ENCODE measurements around the gene MCC.

DNA sequence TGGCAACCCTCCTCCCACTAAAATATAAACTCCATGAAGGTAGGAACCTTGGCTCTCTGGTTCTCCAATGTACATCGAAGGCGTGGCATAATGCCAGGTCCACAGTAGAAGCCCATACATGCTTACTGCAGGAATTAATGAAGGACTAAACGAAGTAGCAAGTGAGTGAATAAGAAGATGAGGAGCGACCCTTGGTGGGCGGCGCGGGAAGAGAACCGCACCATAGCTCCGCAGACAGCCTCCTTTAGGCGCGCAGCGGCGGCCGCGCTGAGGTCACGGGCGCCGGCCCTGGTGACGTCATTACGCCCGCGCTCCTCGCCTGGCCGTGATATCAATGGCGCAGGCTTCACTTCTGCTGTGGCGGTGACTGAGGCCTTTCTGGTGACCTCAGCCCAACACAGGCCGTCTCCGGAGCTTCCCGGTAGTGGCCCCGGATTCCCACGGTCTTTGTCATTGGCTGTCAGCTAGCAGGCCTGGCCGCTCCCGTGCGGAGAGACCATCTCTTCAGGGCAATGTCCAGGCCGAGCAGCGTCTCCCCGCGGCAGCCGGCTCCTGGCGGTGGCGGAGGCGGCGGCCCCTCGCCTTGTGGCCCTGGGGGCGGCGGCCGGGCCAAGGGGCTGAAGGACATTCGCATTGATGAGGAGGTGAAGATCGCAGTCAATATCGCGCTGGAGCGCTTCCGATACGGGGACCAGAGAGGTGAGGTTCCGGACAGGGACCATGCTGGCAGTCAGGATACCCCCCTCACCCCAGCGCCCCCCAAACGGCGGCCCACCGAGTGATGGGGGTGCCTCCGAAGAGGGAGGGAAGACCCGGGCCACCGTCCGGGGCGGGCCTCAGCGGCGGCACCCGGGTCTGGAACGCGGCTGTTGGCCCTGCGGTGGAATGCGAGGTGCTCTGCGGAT, 25.4 kb upstream of the MCC start, which contains the start of gene YTHDC2:
- TF ChIP-seq POLR2AphosphoS5 (IDR thresholded peaks at IDR 0.05; ENCODE audit: low read depth, low read length) (peak; percentile 89), TCF7L2 (IDR thresholded peaks at IDR 0.05; ENCODE audit: low read depth, low read length) (no peak), SIN3A (IDR thresholded peaks at IDR 0.05; ENCODE audit: borderline replicate concordance, insufficient read depth, low read depth, low read length) (no peak)
- TF ChIP-seq, protein P1, sequence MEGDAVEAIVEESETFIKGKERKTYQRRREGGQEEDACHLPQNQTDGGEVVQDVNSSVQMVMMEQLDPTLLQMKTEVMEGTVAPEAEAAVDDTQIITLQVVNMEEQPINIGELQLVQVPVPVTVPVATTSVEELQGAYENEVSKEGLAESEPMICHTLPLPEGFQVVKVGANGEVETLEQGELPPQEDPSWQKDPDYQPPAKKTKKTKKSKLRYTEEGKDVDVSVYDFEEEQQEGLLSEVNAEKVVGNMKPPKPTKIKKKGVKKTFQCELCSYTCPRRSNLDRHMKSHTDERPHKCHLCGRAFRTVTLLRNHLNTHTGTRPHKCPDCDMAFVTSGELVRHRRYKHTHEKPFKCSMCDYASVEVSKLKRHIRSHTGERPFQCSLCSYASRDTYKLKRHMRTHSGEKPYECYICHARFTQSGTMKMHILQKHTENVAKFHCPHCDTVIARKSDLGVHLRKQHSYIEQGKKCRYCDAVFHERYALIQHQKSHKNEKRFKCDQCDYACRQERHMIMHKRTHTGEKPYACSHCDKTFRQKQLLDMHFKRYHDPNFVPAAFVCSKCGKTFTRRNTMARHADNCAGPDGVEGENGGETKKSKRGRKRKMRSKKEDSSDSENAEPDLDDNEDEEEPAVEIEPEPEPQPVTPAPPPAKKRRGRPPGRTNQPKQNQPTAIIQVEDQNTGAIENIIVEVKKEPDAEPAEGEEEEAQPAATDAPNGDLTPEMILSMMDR (IDR thresholded peaks at IDR 0.05): peak; percentile 46

Measured in Panc1 (cell line).